ENCODE data around the gene MOB1B. TPM values are rescaled to one million over a fixed set of nuclear protein-coding genes. Genes with fewer than 3 reads are reported as not detected.

The MOB1B gene
- total RNA-seq, 1 donor, result 14.1 TPM

DNA sequence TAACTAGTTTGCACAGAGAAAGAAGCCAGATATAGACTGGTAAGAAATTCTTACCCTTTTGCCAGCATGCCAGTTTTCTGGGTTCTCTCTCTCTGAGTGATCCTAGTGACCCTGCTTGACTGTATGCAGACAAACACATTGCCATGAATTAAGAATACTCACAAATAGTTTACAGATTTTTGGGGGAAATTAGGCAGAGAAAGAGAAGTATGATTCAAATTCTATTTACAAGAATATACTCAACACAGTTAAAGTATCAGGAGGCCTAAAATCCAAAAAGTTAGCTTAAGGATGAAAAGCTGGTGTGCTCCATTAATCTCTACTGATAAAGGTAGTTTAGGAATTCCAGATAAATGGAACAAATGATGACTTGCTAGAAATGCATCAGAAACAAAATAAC, 18.4 kb downstream of the MOB1B start:
- H3K27me3 ChIP-seq (ENCODE audit: insufficient read depth, low read length), result no peaks in the 10 kb centered on the region
- H4K20me1 ChIP-seq (ENCODE audit: insufficient read depth, low read length), result peaks cover 17% of the 10 kb centered on the region
- H3K4me3 ChIP-seq (ENCODE audit: insufficient read depth, low read length), result no peak overlapping the region
- peaks cover 3% of the 10 kb centered on the region for H3K36me3 ChIP-seq (ENCODE audit: insufficient read depth, low read length)
- H3K27ac ChIP-seq (ENCODE audit: low read depth, low read length), result no peak overlapping the region
- H3K79me2 ChIP-seq (ENCODE audit: insufficient read depth, low read length), result peaks cover 86% of the 10 kb centered on the region
- H2AFZ ChIP-seq (ENCODE audit: low read length), result no peak overlapping the region
- no peaks in the 10 kb centered on the region for H3K4me1 ChIP-seq (ENCODE audit: insufficient read depth, low read length)
- TF ChIP-seq, protein P1, sequence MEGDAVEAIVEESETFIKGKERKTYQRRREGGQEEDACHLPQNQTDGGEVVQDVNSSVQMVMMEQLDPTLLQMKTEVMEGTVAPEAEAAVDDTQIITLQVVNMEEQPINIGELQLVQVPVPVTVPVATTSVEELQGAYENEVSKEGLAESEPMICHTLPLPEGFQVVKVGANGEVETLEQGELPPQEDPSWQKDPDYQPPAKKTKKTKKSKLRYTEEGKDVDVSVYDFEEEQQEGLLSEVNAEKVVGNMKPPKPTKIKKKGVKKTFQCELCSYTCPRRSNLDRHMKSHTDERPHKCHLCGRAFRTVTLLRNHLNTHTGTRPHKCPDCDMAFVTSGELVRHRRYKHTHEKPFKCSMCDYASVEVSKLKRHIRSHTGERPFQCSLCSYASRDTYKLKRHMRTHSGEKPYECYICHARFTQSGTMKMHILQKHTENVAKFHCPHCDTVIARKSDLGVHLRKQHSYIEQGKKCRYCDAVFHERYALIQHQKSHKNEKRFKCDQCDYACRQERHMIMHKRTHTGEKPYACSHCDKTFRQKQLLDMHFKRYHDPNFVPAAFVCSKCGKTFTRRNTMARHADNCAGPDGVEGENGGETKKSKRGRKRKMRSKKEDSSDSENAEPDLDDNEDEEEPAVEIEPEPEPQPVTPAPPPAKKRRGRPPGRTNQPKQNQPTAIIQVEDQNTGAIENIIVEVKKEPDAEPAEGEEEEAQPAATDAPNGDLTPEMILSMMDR (IDR thresholded peaks at IDR 0.05; ENCODE audit: extremely low read depth, low read depth, low read length), result no peak
- H3K9me3 ChIP-seq (ENCODE audit: low read depth, low read length), result no peaks in the 10 kb centered on the region
- DNase-seq (ENCODE audit: insufficient read length, low spot score, missing footprints), result no peak
- no peak overlapping the region for H3K4me2 ChIP-seq (ENCODE audit: insufficient read depth, low read length)

DNA sequence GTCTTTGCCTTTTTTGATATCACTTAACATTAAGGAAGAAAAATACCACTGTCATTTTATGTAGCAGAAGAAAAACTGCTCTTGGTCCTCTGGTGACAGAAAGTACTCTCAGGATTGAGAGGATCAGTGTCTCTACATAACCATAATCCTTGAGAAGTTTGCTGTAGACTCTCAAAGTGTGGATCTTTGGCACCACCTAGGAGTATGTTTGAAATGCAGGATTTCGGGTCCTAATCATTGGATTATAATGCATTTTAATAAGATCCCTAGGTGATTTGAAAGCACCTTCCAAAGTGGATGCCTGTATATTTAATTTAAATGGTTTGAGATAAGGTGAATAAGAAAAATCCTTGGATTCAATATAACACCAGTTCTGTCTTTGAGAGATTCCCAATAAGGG, 23.2 kb downstream of the MOB1B start:
- peaks cover 13% of the 10 kb centered on the region for H4K20me1 ChIP-seq (ENCODE audit: insufficient read depth, low read length)
- no peak overlapping the region for H3K27ac ChIP-seq (ENCODE audit: low read depth, low read length)
- TF ChIP-seq, protein P1 (IDR thresholded peaks at IDR 0.05; ENCODE audit: extremely low read depth, low read depth, low read length), result no peak
- peaks cover 3% of the 10 kb centered on the region for H3K36me3 ChIP-seq (ENCODE audit: insufficient read depth, low read length)
- peaks cover 92% of the 10 kb centered on the region for H3K79me2 ChIP-seq (ENCODE audit: insufficient read depth, low read length)
- no peak for DNase-seq (ENCODE audit: insufficient read length, low spot score, missing footprints)
- no peak overlapping the region for H2AFZ ChIP-seq (ENCODE audit: low read length)
- H3K4me3 ChIP-seq (ENCODE audit: insufficient read depth, low read length), result no peak overlapping the region
- H3K4me2 ChIP-seq (ENCODE audit: insufficient read depth, low read length), result no peak overlapping the region
- H3K9me3 ChIP-seq (ENCODE audit: low read depth, low read length), result no peaks in the 10 kb centered on the region
- H3K4me1 ChIP-seq (ENCODE audit: insufficient read depth, low read length), result peaks cover 6% of the 10 kb centered on the region
- H3K27me3 ChIP-seq (ENCODE audit: insufficient read depth, low read length), result no peaks in the 10 kb centered on the region

DNA sequence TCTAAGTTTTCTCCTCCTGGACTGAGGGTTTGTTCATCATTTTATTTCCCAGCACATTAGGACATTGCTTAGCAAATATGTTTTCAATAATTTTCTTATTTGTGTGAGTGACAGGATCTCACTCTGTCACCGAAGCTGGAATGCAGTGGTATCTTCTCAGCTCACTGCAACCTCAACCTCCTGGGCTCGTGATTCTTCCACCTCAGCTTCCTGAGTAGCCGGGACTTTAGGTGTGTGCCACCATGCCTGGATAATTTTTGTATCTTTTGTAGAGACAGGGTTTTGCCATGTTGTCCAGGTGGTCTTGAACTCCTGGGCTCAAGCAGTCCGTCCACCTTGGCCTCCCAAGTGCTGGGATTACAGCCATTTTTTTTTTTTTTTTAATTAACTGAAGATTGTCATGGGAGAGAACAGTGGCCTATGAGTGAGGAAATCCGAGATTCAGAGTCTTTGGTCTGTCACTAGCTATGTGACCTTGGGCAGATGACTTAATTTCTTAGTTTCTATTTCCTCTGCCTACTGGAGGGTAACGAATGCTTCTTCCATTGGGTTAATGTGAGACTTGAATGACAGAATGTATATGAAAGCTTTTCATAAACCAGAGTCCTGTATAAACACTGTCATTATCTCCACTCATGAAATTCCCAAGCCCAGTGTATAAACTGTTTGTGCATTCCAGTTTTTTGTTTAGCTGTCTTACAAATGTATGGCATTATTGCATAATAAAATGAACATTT, 23.9 kb downstream of the MOB1B start:
- Histone ChIP-seq H3K4me3 (ENCODE audit: insufficient read depth, low read length) (no peak overlapping the region), H3K9me3 (ENCODE audit: low read depth, low read length) (no peaks in the 10 kb centered on the region), H4K20me1 (ENCODE audit: insufficient read depth, low read length) (peaks cover 18% of the 10 kb centered on the region), H3K79me2 (ENCODE audit: insufficient read depth, low read length) (peaks cover 92% of the 10 kb centered on the region), H3K4me1 (ENCODE audit: insufficient read depth, low read length) (peaks cover 9% of the 10 kb centered on the region), H3K4me2 (ENCODE audit: insufficient read depth, low read length) (no peak overlapping the region), H2AFZ (ENCODE audit: low read length) (no peak overlapping the region), H3K27me3 (ENCODE audit: insufficient read depth, low read length) (no peaks in the 10 kb centered on the region), H3K36me3 (ENCODE audit: insufficient read depth, low read length) (no peaks in the 10 kb centered on the region), H3K27ac (ENCODE audit: low read depth, low read length) (no peak overlapping the region)
- TF ChIP-seq, protein P1 (IDR thresholded peaks at IDR 0.05; ENCODE audit: extremely low read depth, low read depth, low read length), result no peak
- no peak for DNase-seq (ENCODE audit: insufficient read length, low spot score, missing footprints)

DNA sequence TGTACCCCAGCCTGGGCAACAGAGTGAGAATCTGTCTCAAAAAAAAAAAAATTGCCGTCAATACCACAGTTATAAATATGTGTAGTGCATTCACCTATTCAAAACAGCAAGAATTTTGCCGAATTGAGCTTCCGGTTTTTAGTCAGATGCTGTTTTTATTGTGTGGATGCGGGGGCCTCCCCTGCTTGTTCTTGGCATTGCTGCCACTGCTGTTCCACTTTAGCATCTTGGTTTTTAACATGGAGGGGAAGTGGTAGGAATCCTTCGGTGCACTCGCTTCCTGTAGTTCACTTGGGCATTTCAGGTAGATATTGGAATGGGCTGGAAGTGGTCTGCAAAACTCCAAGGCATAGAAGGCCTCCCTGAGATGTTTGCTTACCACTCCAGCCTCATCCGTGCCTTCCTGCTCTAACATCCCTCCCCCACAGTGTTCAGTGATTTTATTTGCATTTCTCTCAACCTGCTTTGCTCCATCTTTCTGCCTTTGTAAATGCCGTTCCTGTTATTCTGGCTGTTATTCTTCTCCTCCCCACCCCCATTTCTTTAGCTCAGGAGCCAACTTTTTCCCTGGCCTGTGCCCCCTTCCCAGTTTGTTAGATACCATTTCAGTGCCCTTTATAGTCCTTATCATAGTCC, 25.5 kb downstream of the MOB1B start:
- H2AFZ ChIP-seq (ENCODE audit: low read length), result no peak overlapping the region
- no peaks in the 10 kb centered on the region for H3K36me3 ChIP-seq (ENCODE audit: insufficient read depth, low read length)
- H3K9me3 ChIP-seq (ENCODE audit: low read depth, low read length), result no peaks in the 10 kb centered on the region
- TF ChIP-seq, protein P1 (IDR thresholded peaks at IDR 0.05; ENCODE audit: extremely low read depth, low read depth, low read length), result no peak
- H4K20me1 ChIP-seq (ENCODE audit: insufficient read depth, low read length), result peaks cover 19% of the 10 kb centered on the region
- peaks cover 12% of the 10 kb centered on the region for H3K4me1 ChIP-seq (ENCODE audit: insufficient read depth, low read length)
- H3K79me2 ChIP-seq (ENCODE audit: insufficient read depth, low read length), result peaks cover 91% of the 10 kb centered on the region
- no peak overlapping the region for H3K27ac ChIP-seq (ENCODE audit: low read depth, low read length)
- H3K4me2 ChIP-seq (ENCODE audit: insufficient read depth, low read length), result no peak overlapping the region
- H3K27me3 ChIP-seq (ENCODE audit: insufficient read depth, low read length), result no peaks in the 10 kb centered on the region
- no peak for DNase-seq (ENCODE audit: insufficient read length, low spot score, missing footprints)
- no peak overlapping the region for H3K4me3 ChIP-seq (ENCODE audit: insufficient read depth, low read length)

Measured in osteoblast (primary cell).